Measurements from ENCODE around the gene CNIH3.

DNA sequence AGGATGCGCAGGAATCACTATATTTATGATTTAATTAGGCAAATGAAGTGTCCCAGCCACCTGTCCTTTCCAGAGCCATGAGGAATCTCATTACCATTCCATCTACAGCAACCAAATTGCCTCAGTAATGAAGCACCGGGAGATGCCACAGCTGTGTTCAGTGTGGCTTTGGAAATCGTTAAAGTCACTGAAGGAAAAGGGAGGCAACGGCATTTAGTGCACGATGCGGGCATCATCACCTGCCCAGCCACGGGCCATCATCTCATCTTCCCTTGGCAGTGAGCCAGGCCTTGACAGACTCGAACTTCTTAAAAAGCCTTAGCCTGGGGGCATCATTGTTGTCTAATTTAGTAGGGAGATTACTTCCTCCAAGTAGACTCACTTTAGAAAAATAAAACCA lies 67.8 kb downstream of the CNIH3 start:
- TF ChIP-seq POLR2A (IDR thresholded peaks at IDR 0.05; ENCODE audit: extremely low read depth, insufficient read length) = no peak
- TF ChIP-seq, protein P1, sequence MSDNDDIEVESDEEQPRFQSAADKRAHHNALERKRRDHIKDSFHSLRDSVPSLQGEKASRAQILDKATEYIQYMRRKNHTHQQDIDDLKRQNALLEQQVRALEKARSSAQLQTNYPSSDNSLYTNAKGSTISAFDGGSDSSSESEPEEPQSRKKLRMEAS (IDR thresholded peaks at IDR 0.05; ENCODE audit: low read depth, low read length) = no peak
- TF ChIP-seq, protein P2, sequence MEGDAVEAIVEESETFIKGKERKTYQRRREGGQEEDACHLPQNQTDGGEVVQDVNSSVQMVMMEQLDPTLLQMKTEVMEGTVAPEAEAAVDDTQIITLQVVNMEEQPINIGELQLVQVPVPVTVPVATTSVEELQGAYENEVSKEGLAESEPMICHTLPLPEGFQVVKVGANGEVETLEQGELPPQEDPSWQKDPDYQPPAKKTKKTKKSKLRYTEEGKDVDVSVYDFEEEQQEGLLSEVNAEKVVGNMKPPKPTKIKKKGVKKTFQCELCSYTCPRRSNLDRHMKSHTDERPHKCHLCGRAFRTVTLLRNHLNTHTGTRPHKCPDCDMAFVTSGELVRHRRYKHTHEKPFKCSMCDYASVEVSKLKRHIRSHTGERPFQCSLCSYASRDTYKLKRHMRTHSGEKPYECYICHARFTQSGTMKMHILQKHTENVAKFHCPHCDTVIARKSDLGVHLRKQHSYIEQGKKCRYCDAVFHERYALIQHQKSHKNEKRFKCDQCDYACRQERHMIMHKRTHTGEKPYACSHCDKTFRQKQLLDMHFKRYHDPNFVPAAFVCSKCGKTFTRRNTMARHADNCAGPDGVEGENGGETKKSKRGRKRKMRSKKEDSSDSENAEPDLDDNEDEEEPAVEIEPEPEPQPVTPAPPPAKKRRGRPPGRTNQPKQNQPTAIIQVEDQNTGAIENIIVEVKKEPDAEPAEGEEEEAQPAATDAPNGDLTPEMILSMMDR (IDR thresholded peaks at IDR 0.05; ENCODE audit: low read depth, low read length) = no peak
- TF ChIP-seq MYC (IDR thresholded peaks at IDR 0.05; ENCODE audit: low read depth, low read length) = no peak
